Cardiac fibroblast (primary cell): ENCODE measurements around the gene INPP5A.
"Not testable (repeated sequence)": the region's sequence is repeated elsewhere in the genome, so short reads cannot be mapped to it uniquely, and the experiment has no call there.

Experiments used
- DNase-seq, 2 donors: peaks; one replicate each; pipeline versions ENCODE4 v3.0.0 to v3.0.0-alpha.2; 2010; ENCODE audit warnings: low read depth in 2 of 2
- H3K4me3 ChIP-seq, 2 donors: replicated peaks in 1 of 2; 1 replicate in 1 of 2; 2 replicates in 1 of 2; pipeline ENCODE4 v1.5.1; 2011; ENCODE audit warnings: low read depth in 2 of 2, low read length in 2 of 2, mild to moderate bottlenecking in 2 of 2, moderate library complexity in 1 of 2
- TF ChIP-seq, protein P1 (sequence below): IDR thresholded peaks from one replicate; pipeline ENCODE4 v1.5.1; 2011; ENCODE audit warnings: low read depth, mild to moderate bottlenecking, low read length, inconsistent platforms

Gene INPP5A

GRCh38 chr10:132742167-132742836, 204.7 kb downstream of the INPP5A start:
- H3K4me3 ChIP-seq: no peak overlapping the region
- no peak for DNase-seq
- TF ChIP-seq, protein P1, sequence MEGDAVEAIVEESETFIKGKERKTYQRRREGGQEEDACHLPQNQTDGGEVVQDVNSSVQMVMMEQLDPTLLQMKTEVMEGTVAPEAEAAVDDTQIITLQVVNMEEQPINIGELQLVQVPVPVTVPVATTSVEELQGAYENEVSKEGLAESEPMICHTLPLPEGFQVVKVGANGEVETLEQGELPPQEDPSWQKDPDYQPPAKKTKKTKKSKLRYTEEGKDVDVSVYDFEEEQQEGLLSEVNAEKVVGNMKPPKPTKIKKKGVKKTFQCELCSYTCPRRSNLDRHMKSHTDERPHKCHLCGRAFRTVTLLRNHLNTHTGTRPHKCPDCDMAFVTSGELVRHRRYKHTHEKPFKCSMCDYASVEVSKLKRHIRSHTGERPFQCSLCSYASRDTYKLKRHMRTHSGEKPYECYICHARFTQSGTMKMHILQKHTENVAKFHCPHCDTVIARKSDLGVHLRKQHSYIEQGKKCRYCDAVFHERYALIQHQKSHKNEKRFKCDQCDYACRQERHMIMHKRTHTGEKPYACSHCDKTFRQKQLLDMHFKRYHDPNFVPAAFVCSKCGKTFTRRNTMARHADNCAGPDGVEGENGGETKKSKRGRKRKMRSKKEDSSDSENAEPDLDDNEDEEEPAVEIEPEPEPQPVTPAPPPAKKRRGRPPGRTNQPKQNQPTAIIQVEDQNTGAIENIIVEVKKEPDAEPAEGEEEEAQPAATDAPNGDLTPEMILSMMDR: no peak

DNA sequence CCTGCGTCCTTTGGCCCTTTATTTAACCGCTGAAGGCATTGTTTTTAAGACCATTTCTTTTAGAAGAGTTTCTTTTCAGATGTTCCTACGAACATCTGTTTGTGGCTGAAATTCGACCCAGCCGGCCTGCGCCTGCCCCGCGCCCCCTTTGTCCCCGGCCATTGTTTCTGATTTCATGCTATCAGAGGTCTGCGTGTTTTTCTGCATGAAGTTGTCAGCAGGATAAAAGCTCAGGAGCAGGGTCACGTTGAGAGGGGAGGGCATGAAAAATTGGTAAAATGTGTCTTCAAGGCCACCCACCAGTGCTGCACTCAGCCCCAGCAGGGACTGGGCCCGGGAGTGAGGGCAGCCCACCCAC, 205.2 kb downstream of the INPP5A start:
- TF ChIP-seq, protein P1: no peak
- no peak overlapping the region for H3K4me3 ChIP-seq
- no peak for DNase-seq

GRCh38 chr10:132743196-132743924, 205.8 kb downstream of the INPP5A start:
- H3K4me3 ChIP-seq: not testable (repeated sequence)

DNA sequence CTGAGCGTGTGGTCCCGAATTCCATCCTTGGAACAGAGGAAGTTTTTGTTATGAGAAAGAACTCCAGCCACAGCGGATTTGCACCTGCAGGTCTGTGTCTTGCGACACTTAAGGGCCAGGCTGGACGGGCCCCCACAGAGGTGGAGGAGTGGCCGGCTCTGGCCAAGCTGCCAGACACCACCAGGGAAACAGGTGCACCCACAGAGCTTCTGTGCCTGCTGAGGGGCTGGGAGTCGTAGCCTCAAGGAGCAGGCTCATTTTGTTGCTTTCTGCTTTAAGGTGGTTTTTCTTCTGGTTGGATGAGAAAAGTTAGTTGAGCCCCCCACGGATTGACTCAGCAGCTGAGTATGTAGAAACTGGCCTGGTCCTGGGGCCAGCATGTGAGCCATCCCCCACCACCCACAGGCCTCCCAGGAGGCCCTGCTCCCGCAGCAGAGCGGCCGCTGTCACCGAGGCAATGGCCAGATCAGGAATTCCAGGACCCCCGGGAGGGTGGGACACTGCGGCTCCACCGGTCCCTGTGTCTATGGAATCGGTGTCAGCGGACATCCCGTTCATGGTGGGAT, 206.4 kb downstream of the INPP5A start:
- DNase-seq: peak in 1 of 2 donors; percentile 5
- TF ChIP-seq, protein P1: no peak
- H3K4me3 ChIP-seq: no peak overlapping the region

More at GRCh38 chr10:132743196-132743924, 205.8 kb downstream of the INPP5A start:
- peak; percentile 50 to 54 for DNase-seq

DNA sequence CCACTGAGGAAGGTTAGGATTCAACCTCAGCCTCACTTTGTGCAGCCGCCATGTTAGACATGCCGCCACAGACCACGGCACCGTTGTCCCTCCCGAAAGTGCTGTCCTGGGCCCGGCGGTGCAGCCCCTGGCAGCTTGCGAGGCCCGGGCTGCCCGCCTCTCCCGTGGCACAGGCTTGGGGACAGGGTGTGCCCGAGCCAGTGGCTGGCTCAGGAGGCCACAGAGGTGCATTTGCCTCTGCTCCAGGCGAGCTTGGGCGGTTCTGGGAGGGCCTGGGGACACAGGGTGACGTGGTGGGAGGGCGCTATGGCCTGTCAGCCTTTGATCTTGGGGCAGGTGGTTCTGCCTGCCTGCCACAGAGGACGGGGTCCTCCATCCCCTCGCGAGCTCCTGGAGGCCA, 207.3 kb downstream of the INPP5A start:
- DNase-seq: no peak
- TF ChIP-seq, protein P1: no peak

DNA sequence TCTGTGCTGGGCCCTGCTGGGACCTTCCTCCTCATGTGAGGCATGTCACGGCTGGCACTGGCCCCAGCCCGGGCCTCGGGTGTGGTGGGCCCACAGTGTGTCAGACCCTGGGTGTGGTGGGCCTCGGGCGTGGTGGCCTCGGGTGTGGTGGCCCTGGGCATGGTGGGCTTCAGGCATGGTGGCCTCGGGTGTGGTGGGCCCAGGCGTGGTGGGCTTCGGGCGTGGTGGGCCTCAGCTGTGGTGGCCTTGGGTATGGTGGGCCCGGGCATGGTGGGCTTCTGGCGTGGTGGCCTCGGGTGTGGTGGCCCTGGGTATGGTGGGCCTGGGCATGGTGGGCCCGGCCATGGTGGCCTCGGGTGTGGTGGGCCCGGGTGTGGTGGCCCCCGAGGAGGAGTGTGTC, 207.9 kb downstream of the INPP5A start:
- no peak overlapping the region for H3K4me3 ChIP-seq
- no peak for DNase-seq
- TF ChIP-seq, protein P1: no peak

More for the DNA sequence above, 207.3 kb downstream of the INPP5A start:
- no peak overlapping the region for H3K4me3 ChIP-seq

DNA sequence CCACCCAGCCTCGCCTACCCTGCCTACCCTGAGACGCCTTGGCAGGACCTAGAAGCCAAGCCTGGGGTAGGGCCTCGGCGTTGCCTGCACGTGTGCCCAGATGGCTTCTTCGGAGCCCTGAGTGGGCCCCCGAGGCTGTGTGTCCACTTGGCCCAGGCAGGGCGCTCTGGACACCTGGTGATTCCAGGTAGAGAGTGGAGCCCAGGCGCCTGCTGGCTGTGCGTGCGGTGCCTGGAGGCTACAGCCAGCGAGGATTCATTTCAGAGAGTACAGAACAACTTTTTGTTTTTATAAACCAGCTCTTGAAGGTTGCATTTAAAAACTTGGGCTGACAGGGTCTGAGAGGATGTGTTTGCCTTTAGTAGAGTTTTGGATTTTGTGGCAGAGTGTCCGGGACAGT, 208.4 kb downstream of the INPP5A start:
- no peak for DNase-seq
- H3K4me3 ChIP-seq: no peak overlapping the region
- TF ChIP-seq, protein P1: no peak
